IMR-90 (cell line): ENCODE measurements around the gene CFAP161. TPM values are rescaled to one million over a fixed set of nuclear protein-coding genes. Genes with fewer than 3 reads are reported as not detected.

Experiments used
- ATAC-seq: fragments of 200-7000 bp; cut with Tn5 transposase; 2 replicates; pipeline ENCODE4 v1.9.1; 2020; ENCODE audit warnings: low read depth, mild to moderate bottlenecking, moderate library complexity
- BruUV-seq: library from RNA; stranded (reverse); fragments of 400-500 nt; replicated peaks from 2 replicates; lab custom pipeline; 2021; lab: Mats Ljungman, UMichigan
- CTCF ChIA-PET: fragments of 300-600 bp; formaldehyde crosslinking; extraction: SDS; loops from one replicate; lab custom pipeline; 2021; ENCODE audit warnings: antibody characterized with exemption; lab: Yijun Ruan, JAX
- POLR2A ChIA-PET: fragments of 300-600 bp; sonication (Branson Sonifier 250); formaldehyde crosslinking; loops from one replicate; lab custom pipeline; 2022; ENCODE audit warnings: antibody characterized with exemption; ENCODE audit not compliant: unreplicated experiment; lab: Charles Lee
- DNase-seq: peaks from one replicate; pipeline ENCODE4 v3.0.0; 2013
- H2AFZ ChIP-seq: replicated peaks from 2 replicates; pipeline ENCODE3; 2013; ENCODE audit warnings: low read length, mild to moderate bottlenecking; ENCODE audit not compliant: poor library complexity
- H2AK5ac ChIP-seq: 2 replicates; pipeline ENCODE4 v1.6.1; 2013; ENCODE audit warnings: low read depth, low read length, inconsistent platforms
- H2AK9ac ChIP-seq: replicated peaks from 2 replicates; pipeline ENCODE3; 2013; ENCODE audit warnings: mild to moderate bottlenecking, low read depth, low read length, moderate library complexity; ENCODE audit not compliant: poor library complexity
- H2BK120ac ChIP-seq: 2 replicates; pipeline ENCODE4 v1.6.1; 2013; ENCODE audit warnings: low read depth, low read length, inconsistent platforms
- H2BK15ac ChIP-seq: 3 replicates; pipeline ENCODE4 v1.6.1; 2013; ENCODE audit warnings: low read depth, low read length, inconsistent platforms
- H2BK20ac ChIP-seq: 2 replicates; pipeline ENCODE4 v1.6.1; 2013; ENCODE audit warnings: low read depth, mild to moderate bottlenecking, inconsistent platforms, low read length, moderate library complexity
- H2BK5ac ChIP-seq: 2 replicates; pipeline ENCODE4 v1.6.1; 2013; ENCODE audit warnings: mild to moderate bottlenecking, low read depth, low read length, inconsistent platforms; ENCODE audit not compliant: poor library complexity, severe bottlenecking
- H3K14ac ChIP-seq: replicated peaks from 2 replicates; pipeline ENCODE4 v1.6.1; 2013; ENCODE audit warnings: low read depth, low read length, inconsistent platforms
- H3K18ac ChIP-seq: 2 replicates; pipeline ENCODE4 v1.6.1; 2013; ENCODE audit warnings: low read depth, low read length, control low read depth
- H3K23ac ChIP-seq: 2 replicates; pipeline ENCODE4 v1.6.1; 2013; ENCODE audit warnings: low read depth, low read length, inconsistent platforms
- H3K27ac ChIP-seq: 2 replicates; pipeline ENCODE4 v1.5.1; 2013; ENCODE audit warnings: mild to moderate bottlenecking, control low read depth, low read length; ENCODE audit not compliant: insufficient read depth
- H3K27me3 ChIP-seq: 2 replicates; pipeline ENCODE4 v1.6.1; 2013; ENCODE audit warnings: low read length; ENCODE audit not compliant: control insufficient read depth, insufficient read depth
- H3K36me3 ChIP-seq: 2 replicates; pipeline ENCODE4 v1.6.1; 2013; ENCODE audit warnings: low read length, mixed read lengths; ENCODE audit not compliant: control insufficient read depth, insufficient read depth
- H3K4ac ChIP-seq: 2 replicates; pipeline ENCODE4 v1.6.1; 2013; ENCODE audit warnings: low read depth, low read length, inconsistent platforms
- H3K4me1 ChIP-seq: 2 replicates; pipeline ENCODE4 v1.6.1; 2013; ENCODE audit warnings: low read length, mixed read lengths; ENCODE audit not compliant: control insufficient read depth, insufficient read depth
- H3K4me2 ChIP-seq: 2 replicates; pipeline ENCODE4 v1.6.1; 2013; ENCODE audit warnings: low read depth, mild to moderate bottlenecking, control low read depth, low read length, moderate library complexity
- H3K4me3 ChIP-seq: 2 replicates; pipeline ENCODE4 v1.5.1; 2013; ENCODE audit warnings: low read depth, mild to moderate bottlenecking, control low read depth, low read length, moderate library complexity; ENCODE audit not compliant: insufficient read depth
- H3K56ac ChIP-seq: 2 replicates; pipeline ENCODE4 v1.6.1; 2013; ENCODE audit warnings: low read length, inconsistent platforms; ENCODE audit not compliant: insufficient read depth; ENCODE audit errors: extremely low read depth
- H3K79me1 ChIP-seq, 2 experiments: 2 replicates each; pipeline ENCODE4 v1.6.1; 2013; ENCODE audit warnings: low read length in 2 of 2, inconsistent platforms in 1 of 2, low read depth in 1 of 2
- H3K9ac ChIP-seq: 2 replicates; pipeline ENCODE4 v1.6.1; 2013; ENCODE audit warnings: low read depth, low read length, control low read depth
- H3K9me1 ChIP-seq: 2 replicates; pipeline ENCODE4 v1.6.1; 2013; ENCODE audit warnings: low read length, inconsistent platforms; ENCODE audit not compliant: insufficient read depth
- H3K9me3 ChIP-seq: 2 replicates; pipeline ENCODE4 v1.6.1; 2013; ENCODE audit warnings: low read length; ENCODE audit not compliant: control insufficient read depth, insufficient read depth
- H4K20me1 ChIP-seq: 2 replicates; pipeline ENCODE4 v1.6.1; 2013; ENCODE audit warnings: low read length, inconsistent platforms; ENCODE audit not compliant: insufficient read depth
- H4K5ac ChIP-seq: 2 replicates; pipeline ENCODE4 v1.6.1; 2013; ENCODE audit warnings: mild to moderate bottlenecking, low read depth, low read length, control low read depth
- H4K8ac ChIP-seq, 2 experiments: 2 replicates each; pipeline ENCODE4 v1.6.1; 2013; ENCODE audit warnings: low read depth in 2 of 2, low read length in 2 of 2, control low read depth in 1 of 2, inconsistent platforms in 1 of 2
- H4K91ac ChIP-seq: 2 replicates; pipeline ENCODE4 v1.6.1; 2013; ENCODE audit warnings: low read depth, low read length, inconsistent platforms; ENCODE audit not compliant: insufficient read depth
- CEBPB ChIP-seq: IDR thresholded peaks from 2 replicates; pipeline ENCODE4 v1.6.1; 2012; ENCODE audit warnings: low read depth, low read length, improper control_type of control experiment
- MAZ ChIP-seq: IDR thresholded peaks from 2 replicates; pipeline ENCODE4 v1.6.1; 2012; ENCODE audit warnings: low read depth, mild to moderate bottlenecking, low read length, improper control_type of control experiment, moderate library complexity, borderline replicate concordance
- RCOR1 ChIP-seq: IDR thresholded peaks from 2 replicates; pipeline ENCODE4 v1.6.1; 2012; ENCODE audit warnings: mild to moderate bottlenecking, low read length, improper control_type of control experiment; ENCODE audit not compliant: insufficient replicate concordance
- RFX5 ChIP-seq: IDR thresholded peaks from 2 replicates; pipeline ENCODE4 v1.8.0; 2012; ENCODE audit warnings: low read depth, mild to moderate bottlenecking, low read length, moderate library complexity
- WGBS, 2 experiments: methylation state at CpG; one replicate each; pipeline versions ENCODE4 v1.1.5 to v1.1.7; 2013; ENCODE audit warnings: missing lambda C conversion rate in 2 of 2; ENCODE audit not compliant: insufficient read length in 1 of 2; ENCODE audit errors: extremely low coverage in 2 of 2; 5-methylcytosine and 5-hydroxymethylcytosine counted together
- dilution Hi-C: fragments of 300-500 bp; cut with HindIII; formaldehyde crosslinking; loops from one replicate; pipeline ENCODE4 v1.14.3; 2018; ENCODE audit warnings: low sequenced_read_pairs; ENCODE audit not compliant: unreplicated experiment
- in situ Hi-C: fragments of 300-500 bp; cut with MboI; formaldehyde crosslinking; loops from 3 replicates; pipeline ENCODE4 v1.14.3; 2019; ENCODE audit warnings: low sequenced_read_pairs, inconsistent platforms, mixed read lengths
- intact Hi-C: fragments of 100-400 bp; cut with micrococcal nuclease; formaldehyde crosslinking; loops from 2 replicates; pipeline ENCODE4 v1.10.0; 2022
- polyA plus RNA-seq, 3 experiments: library from polyadenylated mRNA; depleted of rRNA; stranded (reverse); fragments of >200 nt; gene quantifications; 2 replicates each; pipeline ENCODE4 v1.2.3, GENCODE V29; 2012; ENCODE audit warnings: low replicate concordance in 1 of 3
- total RNA-seq: library from RNA; depleted of rRNA; stranded (reverse); fragments of >200 nt; gene quantifications from 2 replicates; pipeline ENCODE4 v1.2.3, GENCODE V29; 2012
- TF ChIP-seq, protein P1 (sequence below): conservative IDR thresholded peaks from 2 replicates; pipeline ENCODE4 v1.5.1; 2012; ENCODE audit warnings: mild to moderate bottlenecking, low read depth, low read length, improper control_type of control experiment
- TF ChIP-seq, protein P2 (sequence below): fragments of 150-350 bp; IDR thresholded peaks from 2 replicates; pipeline ENCODE4 v1.6.1; 2017; ENCODE audit warnings: mild to moderate bottlenecking, antibody characterized with exemption, low read length, low read depth

Gene CFAP161
- total and polyA plus RNA-seq, 2 of the 4 experiments (the other 2 are of a cell fraction): not detected

DNA sequence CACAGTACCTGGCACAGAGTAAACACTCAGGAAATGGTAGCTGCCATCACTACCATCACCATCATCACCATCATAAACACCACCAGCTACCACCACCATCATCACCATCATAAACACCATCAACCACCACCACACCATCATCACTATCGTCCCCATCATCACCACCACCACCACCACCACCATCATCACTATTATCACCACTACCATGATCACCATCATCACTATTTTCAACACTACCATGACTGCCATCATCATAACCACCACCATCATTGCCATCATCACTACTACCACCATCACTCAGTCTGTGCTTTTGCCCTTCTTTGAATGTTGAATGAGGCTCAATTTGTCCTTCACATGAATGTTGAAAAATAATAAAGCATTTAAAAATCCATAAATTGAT, 41.4 kb downstream of the CFAP161 start:
- 100% methylated on average over 1 of the region's 1 CpG; no CpG with 5 or more reads in 1 of the 2 experiments for WGBS, 2 experiments
- Histone ChIP-seq H2AFZ (no peak overlapping the region), H2AK9ac (no peak overlapping the region), H2BK5ac (no peak overlapping the region), H3K9me3 (no peaks in the 10 kb centered on the region), H3K56ac (no peak overlapping the region), H3K4me2 (no peak overlapping the region), H3K4ac (no peak overlapping the region; the same call in 1 of the 2 replicates), H2BK120ac (0 out of 2 replicates have a peak overlapping the region, but pooled peaks have one; percentile 4), H3K9me1 (0 out of 2 replicates have a peak, but pooled peaks cover 4% of the 10 kb centered on the region), H4K20me1 (no peaks in the 10 kb centered on the region), H3K4me3 (no peak overlapping the region), H4K91ac (no peak overlapping the region), H4K5ac (no peak overlapping the region), H3K27ac (no peak overlapping the region), H3K23ac (no peak overlapping the region), H2BK15ac (peak overlapping the region; percentile 30; the same call in 1 of the 3 replicates), H3K79me1 (no peaks in the 10 kb centered on the region), H4K8ac (no peak overlapping the region), H2AK5ac (peak overlapping the region; percentile 60; the same call in 1 of the 2 replicates), H3K18ac (no peak overlapping the region), H3K14ac (no peak overlapping the region), H3K4me1 (peaks cover 7% of the 10 kb centered on the region), H2BK20ac (no peak overlapping the region), H3K36me3 (no peaks in the 10 kb centered on the region), H3K9ac (no peak overlapping the region), H3K27me3 (no peaks in the 10 kb centered on the region)
- ChIA-PET CTCF (no interaction called here), POLR2A (no interaction called here)
- DNase-seq (no peak), ATAC-seq (no peak)
- dilution Hi-C loops (no loop called here), intact Hi-C loops (no loop called here), in situ Hi-C loops (no loop called here)
- no TSS peak for BruUV-seq
- no peak for TF ChIP-seq RFX5
- TF ChIP-seq MAZ: no peak
- TF ChIP-seq, protein P1, sequence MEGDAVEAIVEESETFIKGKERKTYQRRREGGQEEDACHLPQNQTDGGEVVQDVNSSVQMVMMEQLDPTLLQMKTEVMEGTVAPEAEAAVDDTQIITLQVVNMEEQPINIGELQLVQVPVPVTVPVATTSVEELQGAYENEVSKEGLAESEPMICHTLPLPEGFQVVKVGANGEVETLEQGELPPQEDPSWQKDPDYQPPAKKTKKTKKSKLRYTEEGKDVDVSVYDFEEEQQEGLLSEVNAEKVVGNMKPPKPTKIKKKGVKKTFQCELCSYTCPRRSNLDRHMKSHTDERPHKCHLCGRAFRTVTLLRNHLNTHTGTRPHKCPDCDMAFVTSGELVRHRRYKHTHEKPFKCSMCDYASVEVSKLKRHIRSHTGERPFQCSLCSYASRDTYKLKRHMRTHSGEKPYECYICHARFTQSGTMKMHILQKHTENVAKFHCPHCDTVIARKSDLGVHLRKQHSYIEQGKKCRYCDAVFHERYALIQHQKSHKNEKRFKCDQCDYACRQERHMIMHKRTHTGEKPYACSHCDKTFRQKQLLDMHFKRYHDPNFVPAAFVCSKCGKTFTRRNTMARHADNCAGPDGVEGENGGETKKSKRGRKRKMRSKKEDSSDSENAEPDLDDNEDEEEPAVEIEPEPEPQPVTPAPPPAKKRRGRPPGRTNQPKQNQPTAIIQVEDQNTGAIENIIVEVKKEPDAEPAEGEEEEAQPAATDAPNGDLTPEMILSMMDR: no peak
- no peak for TF ChIP-seq RCOR1
- TF ChIP-seq, protein P2, sequence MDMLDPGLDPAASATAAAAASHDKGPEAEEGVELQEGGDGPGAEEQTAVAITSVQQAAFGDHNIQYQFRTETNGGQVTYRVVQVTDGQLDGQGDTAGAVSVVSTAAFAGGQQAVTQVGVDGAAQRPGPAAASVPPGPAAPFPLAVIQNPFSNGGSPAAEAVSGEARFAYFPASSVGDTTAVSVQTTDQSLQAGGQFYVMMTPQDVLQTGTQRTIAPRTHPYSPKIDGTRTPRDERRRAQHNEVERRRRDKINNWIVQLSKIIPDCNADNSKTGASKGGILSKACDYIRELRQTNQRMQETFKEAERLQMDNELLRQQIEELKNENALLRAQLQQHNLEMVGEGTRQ: no peak
- TF ChIP-seq CEBPB: no peak
